Neural progenitor cell (in vitro differentiated cells): ENCODE results near the gene LIPE. TPM values are rescaled to one million over a fixed set of nuclear protein-coding genes. Genes with fewer than 3 reads are reported as not detected.

Source experiments
- DNase-seq: peaks from one replicate; pipeline ENCODE4 v3.0.0-alpha.2; 2016; ENCODE audit warnings: low spot score
- H2AFZ ChIP-seq: fragments of 200-600 bp; sonication (generic); replicated peaks from 2 replicates; pipeline ENCODE4 v1.6.1; 2016; ENCODE audit warnings: antibody characterized with exemption
- H3F3A ChIP-seq: fragments of 200-600 bp; sonication (generic); 2 replicates; pipeline ENCODE4 v1.6.1; 2016; ENCODE audit warnings: antibody characterized with exemption, low read depth
- H3K27ac ChIP-seq: fragments of 200-600 bp; sonication (generic); 2 replicates; pipeline ENCODE4 v1.5.1; 2016; ENCODE audit warnings: mild to moderate bottlenecking
- H3K27me3 ChIP-seq: fragments of 200-600 bp; sonication (generic); 2 replicates; pipeline ENCODE4 v1.6.1; 2016; ENCODE audit warnings: mild to moderate bottlenecking, moderate library complexity
- H3K36me3 ChIP-seq: fragments of 200-600 bp; sonication (generic); 2 replicates; pipeline ENCODE4 v1.5.1; 2016
- H3K4me1 ChIP-seq: fragments of 200-600 bp; sonication (generic); 2 replicates; pipeline ENCODE4 v1.6.1; 2016; ENCODE audit warnings: mixed run types
- H3K4me2 ChIP-seq: fragments of 200-600 bp; sonication (generic); 2 replicates; pipeline ENCODE4 v1.6.1; 2016
- H3K4me3 ChIP-seq: fragments of 200-600 bp; sonication (generic); 2 replicates; pipeline ENCODE4 v1.5.1; 2016
- H3K79me2 ChIP-seq: fragments of 200-600 bp; sonication (generic); 2 replicates; pipeline ENCODE4 v1.6.1; 2016; ENCODE audit warnings: low read depth
- H3K9ac ChIP-seq: fragments of 200-600 bp; sonication (generic); 2 replicates; pipeline ENCODE4 v1.6.1; 2016
- H3K9me3 ChIP-seq: fragments of 200-600 bp; sonication (generic); 2 replicates; pipeline ENCODE4 v1.5.1; 2016; ENCODE audit warnings: low read depth
- H4K20me1 ChIP-seq: fragments of 200-600 bp; sonication (generic); 2 replicates; pipeline ENCODE4 v1.6.1; 2016; ENCODE audit warnings: low read depth
- H3K27ac Mint-ChIP-seq: 3 replicates; pipeline ENCODE4 v1.8.0; 2021; ENCODE audit warnings: mixed read lengths
- H3K27me3 Mint-ChIP-seq: 2 replicates; pipeline ENCODE4 v1.8.0; 2022; ENCODE audit warnings: low read depth, mild to moderate bottlenecking, inconsistent platforms, moderate library complexity, mixed read lengths; ENCODE audit not compliant: insufficient read depth
- H3K36me3 Mint-ChIP-seq: 3 replicates; pipeline ENCODE4 v1.8.0; 2021; ENCODE audit warnings: mixed read lengths
- H3K4me1 Mint-ChIP-seq: 3 replicates; pipeline ENCODE4 v1.8.0; 2021; ENCODE audit warnings: mixed read lengths
- H3K4me3 Mint-ChIP-seq: 3 replicates; pipeline ENCODE4 v1.8.0; 2021; ENCODE audit warnings: mild to moderate bottlenecking, moderate library complexity, mixed read lengths
- H3K9me3 Mint-ChIP-seq: 3 replicates; pipeline ENCODE4 v1.8.0; 2020; ENCODE audit warnings: mixed read lengths
- CTCF ChIP-seq: fragments of 200-600 bp; sonication (generic); IDR thresholded peaks from 2 replicates; pipeline ENCODE4 v1.5.1; 2017; ENCODE audit warnings: antibody characterized with exemption, mild to moderate bottlenecking
- EZH2 ChIP-seq: fragments of 200-600 bp; sonication (generic); IDR thresholded peaks from 2 replicates; pipeline ENCODE4 v1.6.1; 2017; ENCODE audit warnings: antibody characterized with exemption, mild to moderate bottlenecking, moderate library complexity
- EZH2phosphoT487 ChIP-seq: fragments of 200-600 bp; sonication (generic); IDR thresholded peaks from 2 replicates; pipeline ENCODE4 v1.6.1; 2017; ENCODE audit warnings: antibody characterized with exemption
- total RNA-seq: library from RNA; depleted of rRNA; stranded (reverse); fragments of >200 nt; gene quantifications from 2 replicates; pipeline ENCODE4 v1.2.3, GENCODE V29; 2015; ENCODE audit warnings: low replicate concordance

The LIPE gene
- total RNA-seq, 1 donor from 2014 or later: 3.5 TPM

- Histone ChIP-seq H3K79me2 (no peaks in the 10 kb centered on the region), H3K4me3 (no peak overlapping the region), H3K9ac (no peak overlapping the region), H4K20me1 (no peaks in the 10 kb centered on the region), H3K4me2 (no peak overlapping the region), H2AFZ (no peak overlapping the region), H3K4me1 (peaks cover 10% of the 10 kb centered on the region), H3K27me3 (no peaks in the 10 kb centered on the region), H3K36me3 (no peaks in the 10 kb centered on the region), H3K27ac (no peak overlapping the region), H3K9me3 (no peaks in the 10 kb centered on the region), H3F3A (no peaks in the 10 kb centered on the region)
- Mint-ChIP-seq H3K9me3 (peaks cover 4% of the 10 kb centered on the region), H3K4me1 (peaks cover 21% of the 10 kb centered on the region), H3K36me3 (peaks cover 31% of the 10 kb centered on the region), H3K27ac (no peak overlapping the region), H3K27me3 (peaks cover 8% of the 10 kb centered on the region), H3K4me3 (no peak overlapping the region)
- TF ChIP-seq CTCF: no peak
- no peak for TF ChIP-seq EZH2phosphoT487
- no peak for TF ChIP-seq EZH2
- no peak for DNase-seq
Measured at GRCh38 chr19:42367929-42368328, 59.3 kb downstream of the LIPE start.

- H3K27me3 Mint-ChIP-seq: peaks cover 8% of the 10 kb centered on the region
- no peak overlapping the region for H3K27ac Mint-ChIP-seq
- Histone ChIP-seq H3K9me3 (no peaks in the 10 kb centered on the region), H3K79me2 (no peaks in the 10 kb centered on the region), H3K27ac (no peak overlapping the region), H4K20me1 (no peaks in the 10 kb centered on the region), H3K4me1 (peaks cover 10% of the 10 kb centered on the region), H3K9ac (no peak overlapping the region), H3K4me3 (no peak overlapping the region), H3F3A (no peaks in the 10 kb centered on the region), H3K27me3 (no peaks in the 10 kb centered on the region), H2AFZ (no peak overlapping the region), H3K4me2 (no peak overlapping the region), H3K36me3 (no peaks in the 10 kb centered on the region)
- peaks cover 26% of the 10 kb centered on the region for H3K36me3 Mint-ChIP-seq
- peaks cover 21% of the 10 kb centered on the region for H3K4me1 Mint-ChIP-seq
- no peak for DNase-seq
- H3K4me3 Mint-ChIP-seq: no peak overlapping the region
- TF ChIP-seq EZH2: no peak
- no peak for TF ChIP-seq CTCF
- no peak for TF ChIP-seq EZH2phosphoT487
- H3K9me3 Mint-ChIP-seq: peaks cover 4% of the 10 kb centered on the region
Measured at GRCh38 chr19:42366673-42367072, 60.5 kb downstream of the LIPE start.

GRCh38 chr19:42363614-42364346 lies 63.4 kb downstream of the LIPE start:
- peaks cover 4% of the 10 kb centered on the region for H3K9me3 Mint-ChIP-seq
- TF ChIP-seq EZH2: no peak
- TF ChIP-seq CTCF: no peak
- TF ChIP-seq EZH2phosphoT487: no peak
- no peaks in the 10 kb centered on the region for H4K20me1 ChIP-seq
- no peak overlapping the region for H3K4me2 ChIP-seq
- H3K4me1 Mint-ChIP-seq: peaks cover 14% of the 10 kb centered on the region
- no peak overlapping the region for H3K9ac ChIP-seq
- DNase-seq: no peak
- peak overlapping the region; percentile 33 for H3K27ac Mint-ChIP-seq
- peaks cover 12% of the 10 kb centered on the region for H3K27me3 Mint-ChIP-seq
- no peak overlapping the region for H2AFZ ChIP-seq
- H3K4me3 Mint-ChIP-seq: peak overlapping the region; percentile 46
- H3K36me3 ChIP-seq: no peaks in the 10 kb centered on the region
- H3K36me3 Mint-ChIP-seq: peaks cover 32% of the 10 kb centered on the region
- no peaks in the 10 kb centered on the region for H3K79me2 ChIP-seq
- peaks cover 4% of the 10 kb centered on the region for H3K4me1 ChIP-seq
- no peaks in the 10 kb centered on the region for H3K27me3 ChIP-seq
- H3K4me3 ChIP-seq: no peak overlapping the region
- H3K27ac ChIP-seq: no peak overlapping the region
- H3F3A ChIP-seq: no peaks in the 10 kb centered on the region
- no peaks in the 10 kb centered on the region for H3K9me3 ChIP-seq
